Tongue (tissue), 2 donors: ENCODE measurements around the gene LRFN2. TPM values are rescaled to one million over a fixed set of nuclear protein-coding genes. Genes with fewer than 3 reads are reported as not detected.

Source experiments
- DNase-seq: peaks from one replicate; pipeline ENCODE4 v3.0.0-alpha.2; 2015
- total RNA-seq: library from RNA; depleted of rRNA; stranded (reverse); fragments of >200 nt; gene quantifications from one replicate; pipeline ENCODE4 v1.2.3, GENCODE V29; 2014

LRFN2 gene
- total RNA-seq, 1 donor from 2014 or later, result 0.72 TPM

- no peak for DNase-seq
These were observed 213.9 kb downstream of the LRFN2 start for GRCh38 chr6:40373267-40373666.

GRCh38 chr6:40371621-40372020 lies 215.5 kb downstream of the LRFN2 start:
- no peak for DNase-seq

- no peak for DNase-seq
These were observed 216.1 kb downstream of the LRFN2 start for GRCh38 chr6:40371095-40371494.

GRCh38 chr6:40369891-40370290 lies 217.3 kb downstream of the LRFN2 start:
- no peak for DNase-seq

- DNase-seq, result no peak
These were observed 218.1 kb downstream of the LRFN2 start for GRCh38 chr6:40369042-40369441.

GRCh38 chr6:40362859-40363258 lies 224.3 kb downstream of the LRFN2 start:
- no peak for DNase-seq

- no peak for DNase-seq
These were observed 227.4 kb downstream of the LRFN2 start for GRCh38 chr6:40359808-40360207.

- no peak for DNase-seq
These were observed 228.4 kb downstream of the LRFN2 start for GRCh38 chr6:40358473-40359460.

- DNase-seq, result no peak
These were observed 230.8 kb downstream of the LRFN2 start for GRCh38 chr6:40356242-40356910.

GRCh38 chr6:40355532-40355931 lies 231.6 kb downstream of the LRFN2 start:
- DNase-seq, result no peak

- no peak for DNase-seq
These were observed 232.1 kb downstream of the LRFN2 start for GRCh38 chr6:40355066-40355465.

GRCh38 chr6:40353967-40354452 lies 233.2 kb downstream of the LRFN2 start:
- no peak for DNase-seq

- peak; percentile 46 for DNase-seq
These were observed 233.8 kb downstream of the LRFN2 start for GRCh38 chr6:40353197-40353966.

GRCh38 chr6:40352527-40353170 lies 234.5 kb downstream of the LRFN2 start:
- no peak for DNase-seq

GRCh38 chr6:40352006-40352405 lies 235.2 kb downstream of the LRFN2 start:
- DNase-seq, result no peak

- no peak for DNase-seq
These were observed 236.4 kb downstream of the LRFN2 start for GRCh38 chr6:40350747-40351217.

- DNase-seq, result no peak
These were observed 237.0 kb downstream of the LRFN2 start for GRCh38 chr6:40349901-40350746.

- DNase-seq, result peak; percentile 92
These were observed 237.9 kb downstream of the LRFN2 start for GRCh38 chr6:40349123-40349900.

GRCh38 chr6:40348591-40348990 lies 238.6 kb downstream of the LRFN2 start:
- no peak for DNase-seq

GRCh38 chr6:40347571-40348011 lies 239.6 kb downstream of the LRFN2 start:
- no peak for DNase-seq
